ENCODE results near the gene AP2A1. TPM values are rescaled to one million over a fixed set of nuclear protein-coding genes. Genes with fewer than 3 reads are reported as not detected.

Gene AP2A1
- total and polyA plus RNA-seq, 9 of the 15 experiments (the other 6 are each of a cell fraction or from before 2014, with no cell fraction given): 0.55 to 150 (median 31.9) TPM

- TF ChIP-seq REST (IDR thresholded peaks at IDR 0.05; ENCODE audit: borderline replicate concordance) (peak; percentile 93), REST (CRISPR knock-in tag; IDR thresholded peaks at IDR 0.05; ENCODE audit: low read depth) (no peak), FOXO4 (CRISPR knock-in tag; IDR thresholded peaks at IDR 0.05) (no peak), PRDM10 (IDR thresholded peaks at IDR 0.05; ENCODE audit: partially characterized antibody) (peak; percentile 28), POLR2G (IDR thresholded peaks at IDR 0.05; ENCODE audit: low read depth, low read length) (peak; percentile 87), ETV1 (tag; conservative IDR thresholded peaks at IDR 0.05; ENCODE audit: low read depth) (0 out of 2 replicates have a peak, but pooled peaks have one; percentile 53), STAT5B (CRISPR knock-in tag; IDR thresholded peaks at IDR 0.05) (no peak), ZNF282 (CRISPR knock-in tag; IDR thresholded peaks at IDR 0.05) (0 out of 2 replicates have a peak, but pooled peaks have one; percentile 23), ZBTB11 (CRISPR knock-in tag; IDR thresholded peaks at IDR 0.05) (peak in 1 of 3 experiments; percentile 82; a peak in 2 of 6 replicates)
Measured at GRCh38 chr19:49817964-49818648, 51.3 kb downstream of the AP2A1 start, which contains the start of gene MED25 (continued).
